HL-60 (cell line): ENCODE results near the gene SLC35E3.

Source experiments
- GABPA ChIP-seq: IDR thresholded peaks from 2 replicates; pipeline ENCODE4 v1.6.1; 2012; ENCODE audit warnings: low read depth
- TF ChIP-seq, protein P1 (sequence below): IDR thresholded peaks from one replicate; pipeline ENCODE4 v1.5.1; 2011; ENCODE audit warnings: low read length, control low read depth, inconsistent platforms; ENCODE audit not compliant: insufficient read depth
- TF ChIP-seq, protein P2 (sequence below): IDR thresholded peaks from 2 replicates; pipeline ENCODE4 v1.6.1; 2012; ENCODE audit warnings: low read depth; ENCODE audit not compliant: insufficient replicate concordance

DNA sequence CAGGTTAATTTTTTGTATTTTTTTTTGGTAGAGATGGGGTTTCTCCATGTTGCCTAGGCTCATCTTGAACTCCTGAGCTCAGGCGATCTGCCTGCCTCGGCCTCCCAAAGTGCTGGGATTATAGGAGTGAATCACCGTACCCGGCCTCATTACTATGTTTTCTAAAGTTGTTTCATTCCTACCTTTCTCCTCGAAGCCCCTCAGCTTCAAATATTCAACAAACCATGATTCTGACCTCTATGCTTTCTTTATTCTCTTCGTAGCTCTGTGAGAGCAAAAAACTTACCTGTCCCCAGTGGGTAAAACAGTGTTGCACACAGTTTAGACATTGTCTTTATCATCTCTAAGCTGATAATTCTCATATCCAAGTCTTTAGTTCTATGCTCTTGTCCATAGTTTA, 35.8 kb downstream of the SLC35E3 start:
- TF ChIP-seq GABPA = no peak
- TF ChIP-seq, protein P1, sequence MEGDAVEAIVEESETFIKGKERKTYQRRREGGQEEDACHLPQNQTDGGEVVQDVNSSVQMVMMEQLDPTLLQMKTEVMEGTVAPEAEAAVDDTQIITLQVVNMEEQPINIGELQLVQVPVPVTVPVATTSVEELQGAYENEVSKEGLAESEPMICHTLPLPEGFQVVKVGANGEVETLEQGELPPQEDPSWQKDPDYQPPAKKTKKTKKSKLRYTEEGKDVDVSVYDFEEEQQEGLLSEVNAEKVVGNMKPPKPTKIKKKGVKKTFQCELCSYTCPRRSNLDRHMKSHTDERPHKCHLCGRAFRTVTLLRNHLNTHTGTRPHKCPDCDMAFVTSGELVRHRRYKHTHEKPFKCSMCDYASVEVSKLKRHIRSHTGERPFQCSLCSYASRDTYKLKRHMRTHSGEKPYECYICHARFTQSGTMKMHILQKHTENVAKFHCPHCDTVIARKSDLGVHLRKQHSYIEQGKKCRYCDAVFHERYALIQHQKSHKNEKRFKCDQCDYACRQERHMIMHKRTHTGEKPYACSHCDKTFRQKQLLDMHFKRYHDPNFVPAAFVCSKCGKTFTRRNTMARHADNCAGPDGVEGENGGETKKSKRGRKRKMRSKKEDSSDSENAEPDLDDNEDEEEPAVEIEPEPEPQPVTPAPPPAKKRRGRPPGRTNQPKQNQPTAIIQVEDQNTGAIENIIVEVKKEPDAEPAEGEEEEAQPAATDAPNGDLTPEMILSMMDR = no peak
- TF ChIP-seq, protein P2, sequence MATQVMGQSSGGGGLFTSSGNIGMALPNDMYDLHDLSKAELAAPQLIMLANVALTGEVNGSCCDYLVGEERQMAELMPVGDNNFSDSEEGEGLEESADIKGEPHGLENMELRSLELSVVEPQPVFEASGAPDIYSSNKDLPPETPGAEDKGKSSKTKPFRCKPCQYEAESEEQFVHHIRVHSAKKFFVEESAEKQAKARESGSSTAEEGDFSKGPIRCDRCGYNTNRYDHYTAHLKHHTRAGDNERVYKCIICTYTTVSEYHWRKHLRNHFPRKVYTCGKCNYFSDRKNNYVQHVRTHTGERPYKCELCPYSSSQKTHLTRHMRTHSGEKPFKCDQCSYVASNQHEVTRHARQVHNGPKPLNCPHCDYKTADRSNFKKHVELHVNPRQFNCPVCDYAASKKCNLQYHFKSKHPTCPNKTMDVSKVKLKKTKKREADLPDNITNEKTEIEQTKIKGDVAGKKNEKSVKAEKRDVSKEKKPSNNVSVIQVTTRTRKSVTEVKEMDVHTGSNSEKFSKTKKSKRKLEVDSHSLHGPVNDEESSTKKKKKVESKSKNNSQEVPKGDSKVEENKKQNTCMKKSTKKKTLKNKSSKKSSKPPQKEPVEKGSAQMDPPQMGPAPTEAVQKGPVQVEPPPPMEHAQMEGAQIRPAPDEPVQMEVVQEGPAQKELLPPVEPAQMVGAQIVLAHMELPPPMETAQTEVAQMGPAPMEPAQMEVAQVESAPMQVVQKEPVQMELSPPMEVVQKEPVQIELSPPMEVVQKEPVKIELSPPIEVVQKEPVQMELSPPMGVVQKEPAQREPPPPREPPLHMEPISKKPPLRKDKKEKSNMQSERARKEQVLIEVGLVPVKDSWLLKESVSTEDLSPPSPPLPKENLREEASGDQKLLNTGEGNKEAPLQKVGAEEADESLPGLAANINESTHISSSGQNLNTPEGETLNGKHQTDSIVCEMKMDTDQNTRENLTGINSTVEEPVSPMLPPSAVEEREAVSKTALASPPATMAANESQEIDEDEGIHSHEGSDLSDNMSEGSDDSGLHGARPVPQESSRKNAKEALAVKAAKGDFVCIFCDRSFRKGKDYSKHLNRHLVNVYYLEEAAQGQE = no peak
